ENCODE data around the gene CAMTA1. TPM values are rescaled to one million over a fixed set of nuclear protein-coding genes. Genes with fewer than 3 reads are reported as not detected.

Gene CAMTA1
- total RNA-seq, 1 donor from 2014 or later = 109 TPM

DNA sequence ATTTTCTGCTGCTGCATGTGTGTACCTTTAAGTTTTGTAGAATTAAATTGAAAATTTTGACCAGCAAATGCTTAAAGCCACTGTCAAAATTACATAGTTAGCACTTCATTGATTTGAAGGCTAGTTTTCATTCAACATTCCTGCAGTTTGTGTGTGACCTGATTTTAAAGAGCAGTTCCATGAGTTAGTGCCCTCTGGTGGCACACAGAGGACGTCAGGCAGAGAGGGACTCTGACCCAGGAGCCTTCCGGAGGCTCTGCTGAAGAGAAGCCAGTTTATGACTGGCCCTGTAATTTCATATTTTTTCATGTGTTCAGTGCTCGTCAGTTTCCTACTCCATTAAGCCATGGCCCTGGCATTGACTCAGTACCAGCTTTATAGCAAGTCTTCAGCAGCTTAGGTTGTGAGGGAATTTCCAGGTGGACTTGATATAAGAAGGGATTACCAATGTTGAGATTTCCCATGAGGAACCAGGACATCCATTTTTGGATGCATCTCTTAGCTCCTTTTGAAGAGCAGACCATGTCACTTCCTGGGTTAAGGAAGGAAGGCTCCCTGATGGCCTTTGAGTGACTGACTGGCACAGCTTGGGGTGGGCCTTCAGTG lies 104.7 kb downstream of the CAMTA1 start:
- no peak overlapping the region for H3K4me3 Mint-ChIP-seq
- no peaks in the 10 kb centered on the region for H3K27me3 Mint-ChIP-seq (ENCODE audit: low read depth)
- H3K36me3 Mint-ChIP-seq (ENCODE audit: low read depth) = no peaks in the 10 kb centered on the region

DNA sequence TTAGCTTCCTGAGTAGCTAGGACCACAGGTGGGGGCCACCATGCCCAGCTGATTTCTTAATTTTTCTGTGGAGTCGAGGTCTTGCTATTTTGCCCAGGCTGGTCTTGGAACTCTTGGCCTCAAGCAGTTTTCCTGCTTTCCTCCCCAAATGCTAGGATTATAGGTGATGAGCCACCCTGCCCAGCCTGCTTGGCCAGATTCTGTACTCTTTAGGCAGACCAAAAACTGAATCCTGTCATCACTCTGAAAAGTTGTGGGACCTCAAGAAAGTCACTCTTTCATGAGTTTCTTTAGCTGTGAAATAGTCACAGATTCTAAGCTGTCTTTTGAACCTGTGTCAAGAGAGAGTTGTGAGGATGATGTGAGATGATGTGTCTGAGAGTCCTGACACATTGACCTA lies 105.4 kb downstream of the CAMTA1 start:
- TF ChIP-seq, protein P1, sequence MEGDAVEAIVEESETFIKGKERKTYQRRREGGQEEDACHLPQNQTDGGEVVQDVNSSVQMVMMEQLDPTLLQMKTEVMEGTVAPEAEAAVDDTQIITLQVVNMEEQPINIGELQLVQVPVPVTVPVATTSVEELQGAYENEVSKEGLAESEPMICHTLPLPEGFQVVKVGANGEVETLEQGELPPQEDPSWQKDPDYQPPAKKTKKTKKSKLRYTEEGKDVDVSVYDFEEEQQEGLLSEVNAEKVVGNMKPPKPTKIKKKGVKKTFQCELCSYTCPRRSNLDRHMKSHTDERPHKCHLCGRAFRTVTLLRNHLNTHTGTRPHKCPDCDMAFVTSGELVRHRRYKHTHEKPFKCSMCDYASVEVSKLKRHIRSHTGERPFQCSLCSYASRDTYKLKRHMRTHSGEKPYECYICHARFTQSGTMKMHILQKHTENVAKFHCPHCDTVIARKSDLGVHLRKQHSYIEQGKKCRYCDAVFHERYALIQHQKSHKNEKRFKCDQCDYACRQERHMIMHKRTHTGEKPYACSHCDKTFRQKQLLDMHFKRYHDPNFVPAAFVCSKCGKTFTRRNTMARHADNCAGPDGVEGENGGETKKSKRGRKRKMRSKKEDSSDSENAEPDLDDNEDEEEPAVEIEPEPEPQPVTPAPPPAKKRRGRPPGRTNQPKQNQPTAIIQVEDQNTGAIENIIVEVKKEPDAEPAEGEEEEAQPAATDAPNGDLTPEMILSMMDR (conservative IDR thresholded peaks at IDR 0.05) = no peak
- Mint-ChIP-seq H3K27me3 (ENCODE audit: low read depth) (no peaks in the 10 kb centered on the region), H3K9me3 (no peaks in the 10 kb centered on the region), H3K4me1 (peaks cover 12% of the 10 kb centered on the region), H3K27ac (ENCODE audit: unreplicated experiment) (no peak overlapping the region), H3K4me3 (no peak overlapping the region), H3K36me3 (ENCODE audit: low read depth) (no peaks in the 10 kb centered on the region)
- no peak for DNase-seq (ENCODE audit: low read depth, low spot score)

More for the DNA sequence above, 104.7 kb downstream of the CAMTA1 start:
- H3K4me1 Mint-ChIP-seq = peaks cover 12% of the 10 kb centered on the region
- DNase-seq (ENCODE audit: low read depth, low spot score) = peak; percentile 47
- TF ChIP-seq, protein P1 (conservative IDR thresholded peaks at IDR 0.05) = peak; percentile 81
- no peaks in the 10 kb centered on the region for H3K9me3 Mint-ChIP-seq
- no peak overlapping the region for H3K27ac Mint-ChIP-seq (ENCODE audit: unreplicated experiment)

DNA sequence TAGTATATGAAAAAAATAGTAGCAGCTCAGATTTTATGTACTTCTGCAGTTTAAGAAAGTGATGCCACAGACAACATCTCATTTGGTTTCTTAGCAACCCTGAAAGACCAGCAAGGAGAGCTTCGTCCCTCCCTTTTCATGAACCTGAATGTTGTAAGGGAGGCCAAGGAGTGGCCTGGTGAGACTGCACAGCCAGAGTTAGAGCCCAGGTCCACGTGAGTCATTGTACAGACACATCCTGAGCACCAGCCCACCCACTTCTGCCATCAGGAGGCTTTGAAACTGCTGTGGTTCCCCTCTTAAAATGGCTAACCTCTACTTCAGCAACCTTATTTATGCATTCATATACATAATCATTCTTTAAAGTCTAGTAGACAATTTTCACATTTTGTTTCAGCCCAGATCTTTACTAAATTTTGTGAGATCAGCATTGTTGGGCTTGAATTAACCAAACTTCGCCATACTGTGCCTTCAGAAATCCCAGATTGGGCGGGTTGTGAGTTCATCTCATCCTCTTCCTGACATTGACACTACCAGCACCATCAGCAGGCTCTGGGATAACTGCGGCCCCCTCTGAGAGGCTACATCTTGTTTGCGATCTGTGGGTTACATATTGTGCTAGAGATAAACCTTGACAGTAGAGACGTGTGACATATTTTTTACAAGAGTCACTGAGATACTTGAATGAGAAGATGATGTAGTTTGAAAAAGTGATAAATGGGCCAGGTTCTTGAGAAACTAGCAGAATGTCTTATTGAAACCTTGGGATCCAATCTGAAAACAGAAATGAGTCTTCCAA lies 106.7 kb downstream of the CAMTA1 start:
- H3K27me3 Mint-ChIP-seq (ENCODE audit: low read depth) = no peaks in the 10 kb centered on the region
- TF ChIP-seq, protein P1 (conservative IDR thresholded peaks at IDR 0.05) = no peak
- H3K4me1 Mint-ChIP-seq = peaks cover 15% of the 10 kb centered on the region
- H3K36me3 Mint-ChIP-seq (ENCODE audit: low read depth) = no peaks in the 10 kb centered on the region
- no peak overlapping the region for H3K27ac Mint-ChIP-seq (ENCODE audit: unreplicated experiment)
- H3K4me3 Mint-ChIP-seq = no peak overlapping the region
- no peaks in the 10 kb centered on the region for H3K9me3 Mint-ChIP-seq
- no peak for DNase-seq (ENCODE audit: low read depth, low spot score)

DNA sequence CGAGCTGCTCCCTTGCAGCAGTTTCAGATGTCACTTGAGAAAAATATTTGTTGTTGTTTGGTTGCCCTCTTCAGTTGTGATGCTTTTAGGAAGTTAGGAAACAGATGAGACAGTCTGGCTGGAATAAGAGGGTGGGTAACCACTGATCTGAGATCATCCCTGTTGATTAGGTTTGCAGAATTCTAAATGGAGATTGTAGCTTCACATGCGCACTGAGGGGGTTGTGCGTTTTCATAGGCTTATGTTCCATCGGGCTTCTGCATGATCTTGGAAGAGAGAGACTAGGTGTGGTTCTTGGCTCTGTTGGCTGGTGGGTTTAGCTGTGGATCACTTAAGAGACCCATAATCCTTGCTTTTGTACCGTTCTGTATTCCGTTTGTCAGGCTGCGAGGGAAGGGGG lies 108.1 kb downstream of the CAMTA1 start:
- TF ChIP-seq, protein P1 (conservative IDR thresholded peaks at IDR 0.05) = no peak
- Mint-ChIP-seq H3K4me1 (peaks cover 17% of the 10 kb centered on the region), H3K4me3 (no peak overlapping the region), H3K27me3 (ENCODE audit: low read depth) (no peaks in the 10 kb centered on the region), H3K36me3 (ENCODE audit: low read depth) (no peaks in the 10 kb centered on the region), H3K9me3 (no peaks in the 10 kb centered on the region), H3K27ac (ENCODE audit: unreplicated experiment) (no peak overlapping the region)
- DNase-seq (ENCODE audit: low read depth, low spot score) = no peak

DNA sequence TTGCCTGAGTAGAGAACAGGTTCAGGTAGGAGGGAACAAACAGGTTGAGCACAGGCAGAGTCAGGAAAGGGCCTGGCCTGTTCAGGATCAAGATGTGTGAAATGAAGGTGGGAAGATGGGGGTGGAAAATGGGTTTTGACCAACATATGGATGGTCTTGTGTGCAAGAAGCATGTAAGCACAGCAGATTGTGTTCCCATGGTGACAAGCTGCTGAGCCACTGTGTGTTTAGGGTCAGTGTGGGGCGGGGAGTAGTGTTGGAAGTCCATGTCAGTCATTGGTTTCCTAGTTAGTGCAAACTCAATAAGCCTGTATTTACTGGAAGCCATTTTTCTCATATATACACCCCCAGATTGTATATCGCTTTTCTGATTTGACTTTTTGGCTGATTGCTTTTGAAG lies 111.9 kb downstream of the CAMTA1 start:
- no peaks in the 10 kb centered on the region for H3K9me3 Mint-ChIP-seq
- H3K4me3 Mint-ChIP-seq = no peak overlapping the region
- peaks cover 9% of the 10 kb centered on the region for H3K4me1 Mint-ChIP-seq
- H3K27me3 Mint-ChIP-seq (ENCODE audit: low read depth) = no peaks in the 10 kb centered on the region
- DNase-seq (ENCODE audit: low read depth, low spot score) = no peak
- TF ChIP-seq, protein P1 (conservative IDR thresholded peaks at IDR 0.05) = no peak
- H3K27ac Mint-ChIP-seq (ENCODE audit: unreplicated experiment) = no peak overlapping the region
- no peaks in the 10 kb centered on the region for H3K36me3 Mint-ChIP-seq (ENCODE audit: low read depth)

All from neural crest cell (in vitro differentiated cells).